Kidney capillary endothelial cell (primary cell): ENCODE data around the gene MPG.
"Not testable (repeated sequence)": the region's sequence is repeated elsewhere in the genome, so short reads cannot be mapped to it uniquely, and the experiment has no call there.

Source experiments
- DNase-seq: peaks from one replicate; pipeline ENCODE4 v3.0.0-alpha.2; 2018; ENCODE audit warnings: low spot score

MPG gene

DNA sequence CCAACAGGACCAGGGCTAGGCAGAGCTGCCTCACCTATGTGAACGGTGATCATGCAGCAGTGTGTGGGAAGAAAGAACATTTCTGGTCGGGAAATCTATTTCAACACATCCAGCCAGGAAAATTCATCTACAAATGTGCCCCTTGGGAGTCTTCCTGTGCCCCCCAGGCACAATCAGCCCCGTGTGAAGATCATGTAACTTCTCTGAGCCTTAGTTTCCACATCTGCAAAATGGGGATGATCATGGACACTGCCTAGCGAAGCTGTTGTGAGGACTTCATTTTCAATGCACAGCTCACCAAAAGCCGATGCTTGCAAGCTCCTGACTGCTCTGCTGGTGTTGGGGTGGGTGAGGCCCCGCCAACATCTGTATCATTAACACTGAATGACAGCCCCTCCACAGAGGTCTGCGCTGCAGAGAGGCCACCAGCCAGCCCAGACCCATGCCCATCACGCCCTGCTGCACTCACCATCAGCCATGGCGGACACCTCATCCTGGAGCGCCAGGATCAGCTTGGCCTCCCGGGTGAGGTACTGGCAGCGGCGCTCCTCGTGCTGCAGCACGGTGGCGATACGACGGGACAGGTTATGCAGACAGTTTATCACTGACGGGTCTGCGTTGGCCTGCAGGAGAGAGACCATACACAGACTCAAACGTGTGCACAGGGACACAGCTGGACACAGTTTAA is 34.3 kb downstream of the MPG start:
- DNase-seq = no peak

GRCh38 chr16:114327-114726 is 36.3 kb downstream of the MPG start:
- no peak for DNase-seq

- DNase-seq = no peak
Measured at GRCh38 chr16:116015-116414, 38.0 kb downstream of the MPG start.

DNA sequence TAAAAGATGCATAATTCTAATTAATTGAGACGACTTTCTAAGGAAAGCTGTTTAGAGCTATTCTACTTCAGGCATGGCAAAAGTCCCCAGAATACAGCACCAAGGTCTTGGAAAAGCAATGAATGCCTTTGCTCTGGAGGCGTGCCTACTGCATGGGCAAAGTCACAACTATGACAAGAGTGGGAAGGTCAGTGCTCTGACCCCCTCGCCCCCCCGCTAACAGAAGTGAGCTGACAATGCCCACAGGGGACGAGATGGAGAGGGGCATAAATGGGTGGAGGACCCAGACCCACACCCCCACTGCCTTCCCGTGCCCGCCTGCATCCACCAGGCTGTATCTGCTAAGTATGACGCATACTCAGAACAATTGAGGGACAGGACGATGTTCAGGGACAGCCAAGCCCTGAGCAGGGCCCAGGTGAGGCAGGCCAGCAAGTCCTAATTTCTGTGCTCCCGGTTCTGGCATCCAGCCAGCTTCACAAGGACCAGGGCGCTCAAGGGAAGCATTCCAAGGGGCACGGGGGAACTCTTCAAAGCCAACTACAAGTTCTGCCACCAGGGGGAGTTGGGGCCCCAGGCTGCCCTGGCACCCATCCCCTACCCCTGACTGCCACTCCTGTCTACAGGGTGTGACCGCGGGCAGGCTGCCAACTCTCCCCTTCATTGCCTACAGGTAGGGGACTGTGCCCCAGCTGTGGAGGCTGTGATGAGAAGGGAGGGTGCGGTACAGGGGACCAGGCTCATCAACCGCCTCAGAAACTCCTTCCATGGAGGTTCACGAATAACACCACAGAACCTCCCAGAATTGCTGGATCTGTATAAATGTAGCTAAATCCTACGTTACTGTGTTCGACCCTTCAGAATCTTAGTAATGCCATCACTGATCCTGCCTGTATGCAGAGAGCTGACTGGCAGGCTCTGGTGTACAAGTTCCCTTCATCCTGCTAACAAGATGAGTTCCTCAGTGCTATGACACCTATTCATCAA is 39.6 kb downstream of the MPG start:
- DNase-seq = peak; percentile 40

- DNase-seq = no peak
Measured at GRCh38 chr16:118857-119256, 40.8 kb downstream of the MPG start.

DNA sequence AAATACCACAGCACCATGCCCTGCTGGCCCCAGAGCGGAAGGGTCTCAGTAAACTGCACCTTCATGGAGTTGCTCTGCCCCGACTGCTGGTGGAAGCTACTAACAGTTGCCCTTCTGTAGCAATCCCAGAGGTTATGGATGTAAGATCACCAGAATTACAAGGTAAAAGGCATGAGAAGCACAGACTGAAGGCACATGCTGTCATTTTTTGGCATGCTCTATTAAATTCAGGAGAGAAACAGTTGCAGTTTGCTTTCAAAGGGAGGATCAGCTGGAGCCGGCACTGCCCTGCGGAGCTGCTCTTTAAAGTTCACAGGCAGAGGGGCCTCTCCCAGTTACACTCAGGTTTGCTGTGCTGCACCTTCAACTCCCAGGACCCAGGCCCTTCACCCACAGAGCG is 41.3 kb downstream of the MPG start:
- no peak for DNase-seq

GRCh38 chr16:119835-120491 is 41.9 kb downstream of the MPG start:
- DNase-seq = no peak

DNA sequence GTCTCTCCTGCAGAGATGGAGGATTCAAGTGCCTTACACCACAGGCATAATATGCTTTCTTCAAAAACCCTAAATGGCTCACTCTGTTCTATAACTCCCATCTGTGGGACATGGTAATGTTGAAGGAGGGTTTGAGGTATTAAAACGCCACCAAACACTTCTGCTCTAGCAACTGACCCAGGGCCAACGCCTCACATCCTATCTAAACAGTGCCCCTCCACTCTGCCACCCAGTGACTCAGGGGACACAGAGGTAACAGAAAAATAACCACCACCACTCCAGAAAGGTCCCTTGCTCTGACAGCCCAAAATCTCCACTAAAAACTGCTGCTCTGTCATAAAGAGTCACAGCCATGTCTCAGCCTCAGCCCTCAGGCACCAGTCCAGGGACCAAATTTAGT is 42.7 kb downstream of the MPG start:
- no peak for DNase-seq

- DNase-seq = no peak
Measured at GRCh38 chr16:122361-122760, 44.3 kb downstream of the MPG start.

- DNase-seq = not testable (repeated sequence)
Measured at GRCh38 chr16:123558-124350, 45.7 kb downstream of the MPG start.

DNA sequence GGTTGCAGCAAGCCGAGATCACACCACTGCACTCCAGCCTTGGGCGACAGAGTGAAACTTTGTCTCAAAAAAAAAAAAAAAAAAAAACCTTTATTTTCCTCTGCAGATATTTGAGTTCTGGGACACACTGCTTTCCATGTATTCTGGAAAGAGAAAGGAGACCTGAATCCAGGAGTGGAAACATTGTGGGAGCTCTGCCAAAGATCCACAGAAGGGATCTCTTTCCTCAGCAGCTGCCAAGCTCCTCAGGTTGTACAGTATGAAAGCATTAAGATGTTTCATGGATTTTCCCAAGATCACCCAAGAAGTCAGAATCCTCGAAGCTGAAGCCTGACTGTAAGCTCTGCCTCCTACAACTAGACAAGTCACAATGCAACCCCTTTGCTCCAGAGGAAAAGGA is 47.0 kb downstream of the MPG start:
- DNase-seq = no peak

DNA sequence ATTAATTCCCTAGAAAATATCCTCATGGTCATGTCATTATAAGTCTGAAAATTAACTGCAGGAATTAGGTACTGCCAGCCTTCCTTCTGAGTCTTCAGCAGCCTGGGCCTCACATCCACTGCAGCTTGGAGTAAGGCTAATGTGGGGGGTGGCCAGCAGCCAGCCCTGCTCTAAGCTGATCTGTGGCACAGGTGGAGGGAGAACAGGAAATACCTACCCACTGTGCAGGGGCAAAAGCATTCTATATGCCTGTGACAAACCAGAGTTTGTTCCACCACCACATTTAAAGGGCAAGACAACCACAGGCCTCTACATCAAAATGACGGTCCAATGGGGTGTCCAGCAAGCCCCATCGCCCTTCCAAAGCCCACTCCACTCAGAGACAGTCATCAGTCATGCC is 51.0 kb downstream of the MPG start:
- no peak for DNase-seq

- DNase-seq = no peak
Measured at GRCh38 chr16:130533-131173, 52.6 kb downstream of the MPG start.

DNA sequence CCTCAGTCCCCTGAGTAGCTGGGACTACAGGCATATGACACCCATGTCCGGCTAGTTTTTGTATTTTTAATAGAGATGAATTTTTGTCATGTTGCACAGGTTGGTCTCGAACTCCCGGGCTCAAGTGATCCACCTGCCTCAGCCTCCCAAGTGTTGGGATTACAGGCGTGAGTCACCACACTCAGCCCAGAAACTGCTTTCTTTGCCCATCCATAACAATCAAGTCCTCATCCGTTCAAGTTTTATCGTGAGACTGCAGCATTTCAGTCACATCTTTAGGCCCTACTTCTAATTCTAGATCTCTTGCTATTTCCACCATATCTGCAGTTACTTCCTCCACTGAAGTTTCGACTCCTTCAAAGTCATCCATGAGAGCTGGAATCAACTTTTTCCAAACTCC is 54.1 kb downstream of the MPG start:
- DNase-seq = no peak

GRCh38 chr16:133716-134115 is 55.7 kb downstream of the MPG start:
- DNase-seq = no peak
